NCI-H146 treated with DMSO at 0.1 percent for 48 hours (cell line): Measurements from ENCODE around the gene STXBP4.

Source experiments
- DNase-seq: peaks from one replicate; lab custom pipeline; 2025; ENCODE audit not compliant: unreplicated experiment; lab: John Stamatoyannopoulos, UW

STXBP4 gene

DNA sequence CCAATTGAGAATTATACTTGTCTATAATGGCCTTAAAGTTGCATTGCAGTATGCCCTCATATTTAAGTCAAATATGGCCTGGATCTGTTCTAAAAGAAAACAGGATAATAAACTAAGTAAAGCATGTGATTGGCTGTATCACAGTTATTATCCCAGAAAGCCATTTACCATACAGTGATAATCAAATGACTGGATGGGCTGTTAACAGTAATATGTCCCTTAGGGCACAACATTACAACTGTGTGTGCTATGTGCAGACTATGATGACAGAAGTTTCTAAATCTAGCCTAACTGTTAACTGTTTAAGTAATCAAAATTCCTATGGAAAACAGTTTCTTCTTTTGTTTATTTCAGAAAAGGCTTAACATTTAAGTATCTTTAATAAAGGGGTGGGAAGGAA lies 145.7 kb downstream of the STXBP4 start:
- DNase-seq = no peak

DNA sequence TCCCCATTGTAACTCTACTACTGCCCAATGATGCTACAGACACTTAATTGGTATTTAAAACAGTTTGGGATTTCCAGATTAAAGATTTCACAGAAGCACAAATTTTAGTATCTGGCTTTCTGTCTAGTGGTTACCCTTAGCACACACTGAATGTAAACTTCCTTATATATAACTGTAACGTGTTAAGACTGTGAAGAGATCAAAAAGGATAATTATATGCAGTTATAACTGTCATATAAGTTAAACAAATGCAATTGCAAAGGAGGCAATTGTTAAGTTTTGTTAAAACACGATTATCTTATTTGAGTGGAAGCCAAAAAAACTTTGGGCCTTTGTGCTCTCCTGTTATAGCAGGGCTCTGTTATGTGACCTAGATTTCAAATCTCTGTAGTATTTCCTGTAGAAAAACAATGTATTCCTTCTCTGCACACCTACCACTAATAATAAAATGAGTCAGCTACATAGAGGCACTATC lies 147.9 kb downstream of the STXBP4 start:
- no peak for DNase-seq

DNA sequence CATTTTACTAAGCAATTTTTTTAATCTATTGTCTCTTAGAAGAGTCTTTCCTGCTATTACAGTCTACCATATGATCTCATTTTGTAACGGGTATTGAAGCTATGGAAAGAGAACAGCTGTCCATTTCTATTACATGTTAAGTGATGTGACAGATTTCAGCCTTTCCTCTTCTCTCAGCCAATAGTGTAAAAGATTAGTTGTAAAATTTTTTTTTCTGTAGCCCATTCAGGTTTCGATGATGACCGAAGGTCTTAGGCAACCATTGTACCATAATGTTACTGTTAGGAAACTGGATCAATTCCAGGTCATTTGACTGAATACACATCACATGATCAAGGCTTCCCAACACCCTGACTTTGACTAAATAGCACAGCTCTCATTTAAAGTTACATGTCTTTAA lies 148.6 kb downstream of the STXBP4 start:
- no peak for DNase-seq

DNA sequence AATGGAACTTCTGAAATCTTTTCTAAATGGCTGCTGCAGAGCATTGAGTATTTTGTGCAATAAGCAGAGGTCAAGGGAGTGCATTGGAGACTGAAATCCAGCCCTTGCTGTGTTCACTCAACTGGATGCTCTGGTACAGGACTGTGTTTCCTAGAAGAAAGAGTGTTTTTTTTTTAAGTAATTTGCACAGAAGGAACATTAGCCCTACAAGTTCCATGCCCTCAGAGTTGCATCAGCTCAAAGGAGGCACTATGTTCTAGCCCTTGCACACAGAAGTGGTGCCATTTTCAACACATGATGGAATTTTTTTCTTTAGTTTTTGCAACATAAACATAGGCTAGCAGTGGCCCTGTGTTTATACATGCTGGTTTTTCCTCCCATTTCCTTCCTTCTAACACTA lies 152.1 kb downstream of the STXBP4 start:
- no peak for DNase-seq

DNA sequence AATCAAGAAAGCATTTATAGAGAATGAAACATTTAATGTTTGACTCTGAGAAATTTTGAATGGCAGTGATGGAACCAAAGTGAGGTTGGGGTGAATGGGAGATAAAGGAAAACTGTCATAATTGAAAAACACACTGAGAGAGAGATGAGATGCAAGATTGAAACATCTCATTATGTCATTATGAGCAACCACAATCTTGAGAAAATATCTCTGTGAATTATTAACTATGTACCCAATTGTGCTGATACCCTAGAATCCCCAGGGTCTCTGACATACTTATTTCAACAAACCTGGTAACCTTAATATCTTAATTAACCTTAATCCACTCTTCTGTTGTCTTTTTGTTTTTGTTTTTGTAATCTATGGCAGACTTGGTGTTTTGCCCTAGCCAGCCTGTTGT lies 152.7 kb downstream of the STXBP4 start:
- no peak for DNase-seq

DNA sequence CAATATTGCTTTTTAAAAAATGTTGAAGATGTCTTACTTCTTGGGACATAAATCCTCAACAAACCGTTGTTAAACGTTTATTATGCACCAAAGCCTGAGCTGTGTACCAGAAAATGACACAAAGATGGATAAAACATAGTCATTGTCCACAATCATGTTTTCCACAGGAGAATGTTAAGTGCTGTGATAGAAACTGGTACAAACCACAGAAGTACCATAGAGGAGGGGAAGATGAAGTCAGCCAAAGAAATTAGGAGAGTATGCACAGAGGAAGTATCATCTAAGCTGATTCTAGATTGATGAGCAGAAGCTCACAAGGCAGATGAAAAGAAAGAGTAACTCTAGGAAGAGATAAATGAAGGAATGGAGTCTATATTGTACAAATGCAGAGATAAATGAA lies 153.5 kb downstream of the STXBP4 start:
- no peak for DNase-seq

DNA sequence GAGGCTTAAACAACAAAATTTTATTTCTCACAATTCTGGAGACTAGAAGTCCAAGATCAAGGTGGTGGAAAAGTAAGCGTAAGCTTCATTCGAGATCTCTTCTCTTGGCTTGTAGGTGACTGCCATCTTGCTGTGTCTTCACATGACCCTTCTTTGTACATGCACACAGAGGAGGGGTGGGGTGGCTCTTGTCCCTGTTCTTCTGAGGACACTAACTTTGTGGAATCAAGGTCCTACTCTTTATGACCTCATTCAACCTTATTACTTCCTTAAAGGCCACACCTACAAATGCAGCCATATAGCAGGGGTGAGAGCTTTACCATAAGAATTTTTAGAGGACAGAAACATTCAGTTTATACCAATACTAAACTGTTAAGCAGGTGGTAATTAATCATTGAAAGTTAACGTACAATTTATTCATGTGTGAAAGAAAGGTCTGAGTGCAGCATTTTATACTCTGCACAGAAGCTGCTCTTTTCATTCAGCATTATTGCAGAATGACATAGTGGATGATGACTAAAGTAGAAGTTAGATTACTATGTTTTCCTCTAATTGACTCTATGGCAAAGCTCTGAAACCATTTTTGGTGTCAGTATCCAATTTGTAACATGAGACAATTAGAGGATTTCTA lies 156.3 kb downstream of the STXBP4 start:
- no peak for DNase-seq

DNA sequence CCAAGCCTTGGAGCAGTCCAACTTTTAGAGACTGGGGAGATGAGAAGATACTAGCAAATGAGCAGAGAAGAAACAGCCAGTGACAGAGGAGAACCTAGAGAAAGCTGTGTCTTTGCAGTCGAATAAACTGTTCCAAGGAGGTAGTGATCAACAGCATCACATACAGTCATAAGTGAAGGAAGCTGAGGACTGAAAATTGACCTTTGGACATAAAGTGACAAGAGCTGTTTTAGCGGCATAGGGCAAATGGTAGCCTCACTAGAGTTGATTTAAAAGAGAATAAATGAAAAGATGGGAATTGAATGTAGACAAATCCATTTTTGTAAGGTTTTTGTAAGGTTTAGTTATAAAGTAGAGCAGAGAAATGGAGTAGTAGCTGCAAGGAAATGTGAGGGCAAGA lies 165.0 kb downstream of the STXBP4 start:
- no peak for DNase-seq

DNA sequence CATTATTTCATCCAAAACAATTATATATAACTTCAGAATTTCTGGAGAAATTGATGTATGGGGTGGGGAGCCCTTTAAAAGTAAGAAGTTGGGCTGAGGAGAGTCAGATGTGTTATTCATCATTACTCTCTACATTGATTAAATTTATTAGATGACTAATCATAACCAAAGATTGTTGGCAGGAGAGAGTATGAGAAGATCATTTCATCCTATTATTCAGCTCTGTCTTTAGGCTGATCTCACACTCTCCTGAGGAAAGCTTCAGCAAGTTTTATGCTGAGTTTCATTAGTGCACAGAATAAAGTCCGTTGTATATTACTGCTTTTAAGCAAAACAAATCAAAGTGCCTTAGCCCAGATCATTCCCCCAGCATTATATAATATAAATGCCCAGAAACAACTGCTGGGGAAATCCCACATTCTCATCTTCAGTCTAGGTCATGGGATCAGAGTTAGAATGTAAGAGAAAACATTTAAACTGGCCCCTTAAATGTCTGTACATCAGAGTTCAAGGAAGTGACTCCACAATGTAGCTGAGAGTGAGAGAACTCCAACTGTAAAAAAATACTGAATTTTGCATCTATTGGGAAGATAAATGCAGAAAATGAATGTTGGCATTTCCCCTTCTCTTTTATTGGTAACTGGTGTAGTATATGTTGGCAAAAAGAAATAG lies 166.1 kb downstream of the STXBP4 start:
- no peak for DNase-seq

DNA sequence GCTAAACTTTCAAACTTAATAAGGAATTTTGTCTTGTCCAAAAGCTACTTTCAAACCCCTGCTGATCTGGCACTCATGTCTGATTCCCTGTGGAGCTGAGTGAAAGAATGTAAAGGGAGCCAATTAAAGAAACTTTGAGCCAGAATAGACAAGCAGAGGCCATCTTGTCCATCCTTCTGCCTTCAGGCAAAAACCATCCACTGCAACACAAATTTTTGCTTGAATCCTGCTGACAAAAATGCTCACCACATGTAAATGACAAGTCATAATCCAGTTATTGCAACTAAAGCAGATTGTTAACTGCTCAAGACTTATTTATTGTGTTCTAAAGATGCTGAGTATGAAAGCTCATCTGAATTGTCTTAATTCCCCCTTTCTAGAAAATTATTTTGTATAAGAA lies 172.2 kb downstream of the STXBP4 start:
- no peak for DNase-seq

DNA sequence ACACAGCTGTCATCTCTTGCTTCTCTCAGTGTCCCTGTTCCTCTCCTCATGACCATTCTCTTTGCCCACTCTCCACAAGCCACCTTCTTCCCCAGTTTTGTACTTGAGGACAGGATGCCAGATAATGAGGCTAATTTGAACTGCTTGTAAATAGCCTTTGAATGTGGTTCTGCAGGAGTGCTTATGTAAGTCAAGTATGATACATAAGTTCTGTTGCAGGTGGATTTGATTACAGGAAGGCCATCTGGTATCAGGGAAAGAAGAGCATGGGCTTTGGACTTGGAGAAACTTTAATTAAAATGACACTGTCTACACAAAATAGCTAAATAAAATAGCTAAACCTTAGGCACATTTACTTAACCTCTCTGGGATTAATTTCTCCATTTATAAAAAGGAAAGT lies 176.0 kb downstream of the STXBP4 start:
- no peak for DNase-seq

DNA sequence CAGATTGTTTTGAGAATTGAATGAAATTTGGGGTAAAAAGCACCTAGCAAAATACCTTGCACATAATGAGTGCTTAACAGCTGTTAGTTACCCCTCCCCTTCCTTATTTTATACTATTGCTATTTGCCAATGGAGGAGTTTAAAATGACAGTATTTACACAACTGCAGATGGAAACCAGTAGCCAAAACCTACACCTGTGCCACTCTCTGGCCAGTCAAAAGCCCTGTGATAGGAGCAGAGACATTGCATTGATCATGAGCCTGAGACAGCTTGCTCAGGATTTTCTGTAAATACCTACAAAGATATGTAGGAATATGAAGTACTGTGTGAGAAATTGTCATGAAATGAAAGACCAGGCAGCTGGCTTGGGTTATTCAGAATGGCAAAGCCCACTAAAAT lies 180.9 kb downstream of the STXBP4 start:
- no peak for DNase-seq

DNA sequence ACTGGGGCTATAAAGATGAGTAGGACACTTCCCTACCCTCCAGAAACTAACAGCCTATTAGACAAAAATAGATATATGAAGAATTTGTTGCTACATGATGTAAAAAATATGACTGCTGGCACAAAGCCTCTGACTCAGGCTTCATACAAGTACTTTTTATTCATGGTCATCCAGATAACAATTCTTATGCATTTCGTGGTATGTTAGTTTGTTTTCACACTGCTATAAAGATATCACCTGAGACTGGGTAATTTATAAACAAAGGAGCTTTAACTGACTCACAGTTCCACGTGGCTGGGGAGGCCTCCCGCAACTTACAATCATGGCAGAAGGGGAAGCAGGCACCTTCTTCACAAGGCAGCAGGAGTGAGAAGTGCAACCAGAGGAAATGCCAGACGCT lies 183.7 kb downstream of the STXBP4 start:
- no peak for DNase-seq

DNA sequence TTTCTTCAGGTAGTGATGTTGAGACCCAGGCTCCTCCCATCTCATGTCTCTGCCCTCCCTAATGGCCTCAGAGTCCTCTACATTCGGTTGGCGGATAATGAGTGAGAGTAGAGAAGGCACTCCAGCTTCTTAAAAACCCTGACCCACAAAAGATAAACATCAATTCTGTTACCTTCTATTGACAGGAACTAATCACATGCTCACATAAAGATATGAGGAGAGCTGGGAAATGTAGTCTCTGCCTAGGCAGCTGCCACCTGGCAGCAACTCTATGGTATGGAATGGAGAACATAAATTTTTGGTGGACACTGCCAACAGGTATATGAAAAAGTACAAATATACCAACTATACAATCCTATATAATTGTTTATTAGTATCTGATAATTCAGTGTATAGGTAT lies 185.5 kb downstream of the STXBP4 start:
- no peak for DNase-seq

DNA sequence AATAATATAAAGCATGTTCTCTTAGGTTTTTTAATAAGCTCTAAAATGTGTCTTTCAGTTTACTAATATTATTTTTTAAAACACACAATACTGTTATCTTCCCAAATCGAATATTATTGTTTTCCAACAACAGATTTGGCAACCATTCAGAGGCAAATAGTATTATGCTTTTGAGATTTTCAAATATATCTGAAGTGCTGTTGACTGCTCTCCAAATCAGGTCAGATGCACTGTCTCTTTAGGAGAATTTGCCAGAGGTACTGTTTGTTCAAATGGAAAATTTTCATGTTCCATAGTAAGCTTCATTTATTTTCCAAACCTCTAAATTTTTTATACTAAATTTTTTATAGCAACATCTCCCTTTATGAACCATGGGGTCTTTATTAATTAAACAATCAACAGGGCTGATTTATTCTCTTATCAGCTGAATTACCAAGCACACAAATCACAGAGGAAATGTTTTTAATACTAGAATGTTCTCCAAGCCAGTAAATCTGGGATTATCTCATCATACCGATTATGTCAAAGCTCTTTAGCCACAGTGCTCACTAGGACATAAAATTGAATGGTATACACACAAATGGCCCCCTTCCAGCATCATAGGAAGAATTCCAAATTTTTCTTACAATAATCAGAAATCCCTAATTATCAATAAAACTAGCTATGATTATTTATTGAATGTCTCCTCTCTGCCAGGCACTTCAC lies 187.4 kb downstream of the STXBP4 start:
- DNase-seq = no peak

DNA sequence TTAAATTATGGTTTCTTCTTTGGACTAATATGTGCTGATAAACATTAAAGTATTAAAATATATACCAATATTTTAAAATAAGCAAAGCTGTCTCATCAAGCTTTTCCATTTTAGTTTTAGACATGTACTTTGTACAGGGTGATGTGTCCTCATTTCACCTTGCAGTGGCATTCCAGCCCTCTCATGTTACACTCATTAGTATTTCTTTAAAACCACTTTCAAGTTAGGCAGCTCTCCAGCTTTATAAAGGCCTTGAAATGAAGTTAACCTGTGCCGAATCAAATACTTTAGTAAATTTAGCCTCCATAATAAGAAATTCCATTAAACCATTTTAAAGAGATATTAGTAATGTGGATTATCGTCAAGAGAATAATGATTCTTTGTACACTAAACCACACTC lies 188.6 kb downstream of the STXBP4 start:
- DNase-seq = no peak

DNA sequence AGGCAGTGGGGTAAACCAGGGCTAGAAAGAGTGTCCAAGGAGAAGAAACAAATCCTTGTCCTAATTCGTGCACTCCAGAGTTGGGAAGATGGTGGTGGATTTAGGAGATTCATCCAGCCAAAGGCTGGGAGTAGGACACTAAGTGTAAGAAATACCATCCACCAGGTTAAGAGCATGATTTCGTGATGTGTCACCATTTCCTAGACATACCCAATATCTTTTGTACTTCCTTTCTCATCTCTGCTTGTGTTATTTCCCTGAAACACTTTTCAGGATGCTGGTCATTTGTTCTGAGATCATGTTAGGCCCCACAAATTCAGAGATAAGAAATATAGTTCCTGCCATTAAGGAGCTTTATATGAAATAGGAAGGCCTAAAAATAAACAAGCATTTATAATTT lies 189.9 kb downstream of the STXBP4 start:
- DNase-seq = no peak

DNA sequence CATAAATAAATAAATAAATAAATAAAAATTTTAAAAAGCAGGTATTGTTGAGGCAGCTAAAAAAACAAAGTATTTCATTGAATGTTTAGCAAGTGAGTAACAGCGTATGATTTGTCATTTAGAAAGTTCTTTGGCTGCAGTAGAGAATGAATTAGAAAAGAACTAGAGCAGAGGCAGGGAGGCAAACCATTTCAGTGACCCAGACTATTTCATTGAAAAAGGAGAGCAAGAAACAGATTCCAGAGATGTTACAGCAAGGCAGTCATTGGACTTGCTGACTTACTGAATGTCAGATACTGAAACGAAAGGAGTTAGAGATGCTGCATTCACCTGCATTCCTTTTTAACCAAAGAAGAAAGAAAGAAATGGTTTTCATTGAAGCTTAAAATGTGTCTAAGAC lies 190.7 kb downstream of the STXBP4 start:
- DNase-seq = no peak

DNA sequence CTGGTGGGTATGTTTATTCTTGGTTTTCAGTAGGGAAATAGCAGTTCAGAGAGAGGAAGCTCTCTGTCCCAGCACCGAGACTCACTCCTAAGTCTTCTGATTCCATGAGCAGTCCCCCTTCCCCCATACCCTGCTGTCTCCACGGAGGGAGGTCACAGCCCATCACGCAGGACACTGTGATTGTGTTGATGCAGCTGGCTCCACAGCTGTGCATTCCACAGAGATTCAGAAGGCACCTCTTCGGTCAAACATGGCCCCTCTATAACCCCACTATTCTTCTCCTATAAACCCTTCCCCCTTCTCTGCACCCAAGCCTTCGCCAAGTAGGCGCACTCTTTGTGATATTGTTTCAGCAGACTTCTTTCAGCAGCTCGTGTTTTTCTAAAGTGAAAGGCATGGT lies 191.9 kb downstream of the STXBP4 start:
- DNase-seq = no peak

DNA sequence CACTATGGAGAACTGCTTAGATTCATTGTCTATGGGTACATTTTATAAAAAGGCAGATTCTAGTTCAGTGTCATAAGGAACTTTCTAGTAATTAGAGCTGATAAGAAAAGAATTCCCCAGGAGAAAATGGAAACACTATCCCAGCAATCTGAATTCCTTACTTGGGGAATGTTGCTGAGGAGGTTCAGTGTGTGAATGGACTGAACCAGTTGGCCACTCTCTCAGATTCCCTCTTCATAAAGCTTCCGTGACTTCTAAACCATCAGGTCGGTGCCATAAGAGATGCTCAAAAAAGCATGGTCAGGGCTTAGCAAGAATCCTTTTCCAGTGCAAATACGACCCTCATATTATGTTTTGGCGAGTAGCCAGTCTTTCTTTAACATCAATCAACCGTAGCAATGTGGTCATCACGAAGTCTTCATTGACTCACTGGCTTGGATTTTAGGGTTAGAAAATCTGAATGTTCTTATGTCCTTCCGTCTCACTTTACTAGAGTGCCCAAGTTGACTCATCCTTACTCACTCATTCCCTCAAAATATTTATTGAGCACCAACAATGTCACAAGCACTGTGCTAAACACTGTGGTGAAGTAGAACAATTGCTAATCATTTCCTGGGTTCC lies 193.5 kb downstream of the STXBP4 start:
- DNase-seq = no peak

DNA sequence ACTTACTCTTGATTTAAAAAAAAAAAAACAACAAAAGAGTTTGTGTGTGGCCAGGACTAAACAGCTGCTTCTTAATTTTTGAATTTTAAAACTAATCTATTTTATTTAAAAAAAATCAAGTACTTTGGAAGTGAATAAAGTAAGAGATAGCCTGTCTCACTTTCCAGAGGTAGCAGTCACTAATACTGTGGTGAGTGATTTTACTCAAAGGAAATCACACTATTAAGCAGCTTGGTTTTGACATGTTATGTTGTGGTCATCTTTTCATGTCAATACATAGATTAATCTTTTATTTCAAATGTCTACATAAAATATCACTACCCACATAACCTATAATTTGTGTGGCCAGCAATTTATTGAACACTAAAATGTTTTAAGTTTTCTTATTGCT lies 194.0 kb downstream of the STXBP4 start:
- no peak for DNase-seq

DNA sequence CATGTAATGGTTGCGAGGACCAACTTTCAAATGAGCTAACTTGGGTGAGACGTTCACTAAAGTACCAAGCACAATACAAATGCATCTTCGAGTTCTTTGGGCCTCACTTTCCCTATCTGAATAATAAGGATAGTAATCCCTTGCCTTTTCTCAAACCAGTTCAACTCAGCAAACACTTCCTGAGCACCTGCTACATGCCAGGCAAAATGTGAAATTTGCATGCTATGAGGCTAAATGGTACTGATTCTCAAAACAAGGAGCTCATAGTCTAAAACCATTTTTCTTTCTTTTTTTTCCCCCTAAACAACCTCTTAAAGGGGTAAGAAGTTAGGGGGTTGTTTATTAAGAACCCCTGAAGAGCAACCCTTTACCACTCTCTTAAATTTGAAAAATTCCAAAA lies 194.8 kb downstream of the STXBP4 start:
- DNase-seq = no peak
